PC-9 (cell line): ENCODE data around the gene MRPS34.

Source experiments
- EZH2 ChIP-seq: fragments of 200-600 bp; sonication (generic); IDR thresholded peaks from 2 replicates; pipeline ENCODE4 v1.8.0; 2017; ENCODE audit warnings: antibody characterized with exemption, low read depth
- TF ChIP-seq, protein P1 (sequence below): fragments of 200-600 bp; sonication (generic); conservative IDR thresholded peaks from 2 replicates; pipeline ENCODE4 v1.6.1; 2017; ENCODE audit warnings: mixed run types, antibody characterized with exemption, mild to moderate bottlenecking, moderate library complexity

DNA sequence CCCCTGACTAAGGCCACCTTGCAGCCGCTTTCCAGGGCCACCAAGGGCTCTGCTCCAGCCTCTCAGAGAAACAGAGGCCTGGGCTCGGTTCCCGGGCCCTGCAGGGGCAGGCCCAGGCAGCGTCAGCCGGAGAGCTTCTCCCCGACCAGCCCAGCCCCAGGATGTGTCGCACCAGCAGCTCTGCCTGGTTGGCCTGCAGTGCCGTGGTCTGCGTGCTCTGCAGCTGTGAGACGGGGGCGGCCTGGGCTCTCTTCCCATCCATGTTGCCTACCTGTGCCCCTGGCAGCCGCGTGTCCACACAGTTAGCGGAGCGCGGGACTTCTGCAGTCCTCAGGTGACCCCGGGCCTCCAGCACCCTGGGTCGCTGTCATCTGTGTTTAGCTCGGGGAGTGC lies 15.8 kb upstream of the MRPS34 start:
- TF ChIP-seq, protein P1, sequence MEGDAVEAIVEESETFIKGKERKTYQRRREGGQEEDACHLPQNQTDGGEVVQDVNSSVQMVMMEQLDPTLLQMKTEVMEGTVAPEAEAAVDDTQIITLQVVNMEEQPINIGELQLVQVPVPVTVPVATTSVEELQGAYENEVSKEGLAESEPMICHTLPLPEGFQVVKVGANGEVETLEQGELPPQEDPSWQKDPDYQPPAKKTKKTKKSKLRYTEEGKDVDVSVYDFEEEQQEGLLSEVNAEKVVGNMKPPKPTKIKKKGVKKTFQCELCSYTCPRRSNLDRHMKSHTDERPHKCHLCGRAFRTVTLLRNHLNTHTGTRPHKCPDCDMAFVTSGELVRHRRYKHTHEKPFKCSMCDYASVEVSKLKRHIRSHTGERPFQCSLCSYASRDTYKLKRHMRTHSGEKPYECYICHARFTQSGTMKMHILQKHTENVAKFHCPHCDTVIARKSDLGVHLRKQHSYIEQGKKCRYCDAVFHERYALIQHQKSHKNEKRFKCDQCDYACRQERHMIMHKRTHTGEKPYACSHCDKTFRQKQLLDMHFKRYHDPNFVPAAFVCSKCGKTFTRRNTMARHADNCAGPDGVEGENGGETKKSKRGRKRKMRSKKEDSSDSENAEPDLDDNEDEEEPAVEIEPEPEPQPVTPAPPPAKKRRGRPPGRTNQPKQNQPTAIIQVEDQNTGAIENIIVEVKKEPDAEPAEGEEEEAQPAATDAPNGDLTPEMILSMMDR = no peak
- TF ChIP-seq EZH2 = no peak
